GM12878 (cell line): ENCODE results near the gene MRPL54.

Source experiments
- BACH1 ChIP-seq: fragments of 450-650 bp; IDR thresholded peaks from 2 replicates; pipeline ENCODE4 v1.6.1; 2017; ENCODE audit warnings: mild to moderate bottlenecking, borderline replicate concordance
- CBX5 ChIP-seq: sonication (generic); IDR thresholded peaks from 2 replicates; pipeline ENCODE4 v1.6.1; 2016; ENCODE audit warnings: low read depth, moderate library complexity, mild to moderate bottlenecking, inconsistent platforms
- E2F8 ChIP-seq: fragments of 450-650 bp; IDR thresholded peaks from 2 replicates; pipeline ENCODE4 v1.6.1; 2018; ENCODE audit warnings: mild to moderate bottlenecking, low read depth, moderate library complexity; ENCODE audit not compliant: partially characterized antibody
- HCFC1 ChIP-seq: fragments of 150-350 bp; IDR thresholded peaks from 2 replicates; pipeline ENCODE4 v1.6.1; 2014; ENCODE audit warnings: low read length
- HDAC2 ChIP-seq: fragments of 200-600 bp; sonication (generic); IDR thresholded peaks from 2 replicates; pipeline ENCODE4 v1.6.1; 2017
- MAX ChIP-seq: IDR thresholded peaks from 2 replicates; pipeline ENCODE4 v1.6.1; 2012; ENCODE audit warnings: low read depth, low read length, improper control_type of control experiment
- PAX5 ChIP-seq: IDR thresholded peaks from 2 replicates; pipeline ENCODE4 v1.6.1; 2011; ENCODE audit warnings: low read depth, low read length, borderline replicate concordance
- PML ChIP-seq: IDR thresholded peaks from 2 replicates; pipeline ENCODE4 v1.6.1; 2012; ENCODE audit warnings: low read length, inconsistent platforms
- POLR2AphosphoS5 ChIP-seq: IDR thresholded peaks from 2 replicates; pipeline ENCODE4 v1.6.1; 2011; ENCODE audit warnings: mild to moderate bottlenecking, low read length, inconsistent platforms
- RAD21 ChIP-seq: IDR thresholded peaks from 2 replicates; pipeline ENCODE4 v1.6.1; 2011; ENCODE audit warnings: mild to moderate bottlenecking, low read depth, low read length, moderate library complexity; ENCODE audit not compliant: insufficient read depth
- SIX5 ChIP-seq: IDR thresholded peaks from 2 replicates; pipeline ENCODE4 v1.6.1; 2011; ENCODE audit warnings: mild to moderate bottlenecking, low read depth, low read length, moderate library complexity; ENCODE audit not compliant: severe bottlenecking
- TAF1 ChIP-seq: IDR thresholded peaks from 2 replicates; pipeline ENCODE4 v1.6.1; 2011; ENCODE audit warnings: mild to moderate bottlenecking, low read depth, low read length, borderline replicate concordance
- TF ChIP-seq, protein P1 (sequence below), 3 experiments: IDR thresholded peaks in 2 of 3; conservative IDR thresholded peaks in 1 of 3; 2 replicates each; pipeline ENCODE4 v1.5.1; 2011; ENCODE audit warnings: low read depth in 3 of 3, low read length in 3 of 3, mild to moderate bottlenecking in 3 of 3, control low read depth in 2 of 3, moderate library complexity in 2 of 3, inconsistent platforms in 1 of 3, mixed read lengths in 1 of 3; ENCODE audit not compliant: control insufficient read depth in 2 of 3, insufficient read depth in 1 of 3; ENCODE audit errors: extremely low read depth in 1 of 3

DNA sequence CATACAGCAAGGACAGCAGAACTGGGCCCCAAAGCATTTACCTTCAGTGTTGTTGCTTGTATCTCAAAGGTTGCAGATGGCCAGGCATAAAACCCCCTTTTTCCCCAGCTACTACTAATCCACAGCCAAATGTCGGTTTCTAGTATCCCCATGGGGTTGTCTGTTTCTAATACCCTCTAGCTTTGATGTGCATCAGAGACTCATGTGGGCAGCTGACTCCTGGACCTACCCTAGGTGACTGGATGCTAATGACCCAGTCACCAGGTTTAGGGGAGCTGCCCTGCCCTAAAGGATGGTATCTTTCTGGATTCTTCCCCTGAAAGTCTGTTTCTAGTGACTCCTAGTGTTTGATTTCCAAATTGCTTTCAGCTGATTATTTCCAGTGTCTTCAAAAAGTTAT, 30.4 kb upstream of the MRPL54 start:
- TF ChIP-seq, protein P1, sequence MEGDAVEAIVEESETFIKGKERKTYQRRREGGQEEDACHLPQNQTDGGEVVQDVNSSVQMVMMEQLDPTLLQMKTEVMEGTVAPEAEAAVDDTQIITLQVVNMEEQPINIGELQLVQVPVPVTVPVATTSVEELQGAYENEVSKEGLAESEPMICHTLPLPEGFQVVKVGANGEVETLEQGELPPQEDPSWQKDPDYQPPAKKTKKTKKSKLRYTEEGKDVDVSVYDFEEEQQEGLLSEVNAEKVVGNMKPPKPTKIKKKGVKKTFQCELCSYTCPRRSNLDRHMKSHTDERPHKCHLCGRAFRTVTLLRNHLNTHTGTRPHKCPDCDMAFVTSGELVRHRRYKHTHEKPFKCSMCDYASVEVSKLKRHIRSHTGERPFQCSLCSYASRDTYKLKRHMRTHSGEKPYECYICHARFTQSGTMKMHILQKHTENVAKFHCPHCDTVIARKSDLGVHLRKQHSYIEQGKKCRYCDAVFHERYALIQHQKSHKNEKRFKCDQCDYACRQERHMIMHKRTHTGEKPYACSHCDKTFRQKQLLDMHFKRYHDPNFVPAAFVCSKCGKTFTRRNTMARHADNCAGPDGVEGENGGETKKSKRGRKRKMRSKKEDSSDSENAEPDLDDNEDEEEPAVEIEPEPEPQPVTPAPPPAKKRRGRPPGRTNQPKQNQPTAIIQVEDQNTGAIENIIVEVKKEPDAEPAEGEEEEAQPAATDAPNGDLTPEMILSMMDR (IDR thresholded peaks at IDR 0.05 in 2 of 3, conservative IDR thresholded peaks at IDR 0.05 in 1 of 3; ENCODE audit: control insufficient read depth in 2 of 3, extremely low read depth in 1 of 3, insufficient read depth in 1 of 3, low read depth in 3 of 3, low read length in 3 of 3): no peak
- TF ChIP-seq PML (no peak), BACH1 (no peak), TAF1 (no peak), MAX (no peak), PAX5 (no peak), SIX5 (no peak), HCFC1 (no peak), CBX5 (no peak), E2F8 (no peak), POLR2AphosphoS5 (no peak), HDAC2 (no peak), RAD21 (no peak)
